Epithelial cell of proximal tubule (primary cell): ENCODE measurements around the gene SRGN. TPM values are rescaled to one million over a fixed set of nuclear protein-coding genes. Genes with fewer than 3 reads are reported as not detected.

Experiments
- DNase-seq: peaks from one replicate; pipeline ENCODE4 v3.0.0-alpha.2; 2011; ENCODE audit warnings: low read depth
- H3K4me3 ChIP-seq: 2 replicates; pipeline ENCODE4 v1.5.1; 2011; ENCODE audit warnings: low read depth, mild to moderate bottlenecking, low read length
- CTCF ChIP-seq: conservative IDR thresholded peaks from 2 replicates; pipeline ENCODE4 v1.5.1; 2012; ENCODE audit warnings: low read depth, mild to moderate bottlenecking, low read length
- total RNA-seq: library from RNA; depleted of rRNA; stranded (reverse); fragments of >200 nt; gene quantifications from 2 replicates; pipeline ENCODE4 v1.2.3, GENCODE V29; 2015

Gene SRGN
- total RNA-seq, 1 donor from 2014 or later = 8.5 TPM

GRCh38 chr10:69062901-69063300 is 25.0 kb upstream of the SRGN start:
- DNase-seq = no peak
- no peak for TF ChIP-seq CTCF
- no peak overlapping the region for H3K4me3 ChIP-seq

GRCh38 chr10:69064762-69065328 is 23.1 kb upstream of the SRGN start:
- DNase-seq = no peak
- TF ChIP-seq CTCF = no peak
- H3K4me3 ChIP-seq = no peak overlapping the region

GRCh38 chr10:69065406-69066361 is 22.2 kb upstream of the SRGN start:
- no peak for TF ChIP-seq CTCF
- peak; percentile 61 for DNase-seq

GRCh38 chr10:69067189-69067588 is 20.7 kb upstream of the SRGN start:
- H3K4me3 ChIP-seq = no peak overlapping the region
- TF ChIP-seq CTCF = no peak
- no peak for DNase-seq

More at GRCh38 chr10:69065406-69066361, 22.2 kb upstream of the SRGN start:
- H3K4me3 ChIP-seq = no peak overlapping the region

- no peak for TF ChIP-seq CTCF
- no peak overlapping the region for H3K4me3 ChIP-seq
- no peak for DNase-seq
Observed at GRCh38 chr10:69068549-69068948, 19.4 kb upstream of the SRGN start.

- DNase-seq = no peak
- no peak for TF ChIP-seq CTCF
- no peak overlapping the region for H3K4me3 ChIP-seq
Observed at GRCh38 chr10:69069090-69070042, 18.5 kb upstream of the SRGN start.
